HepG2 (cell line): ENCODE data around the gene CFAP43. TPM values are rescaled to one million over a fixed set of nuclear protein-coding genes. Genes with fewer than 3 reads are reported as not detected.

Experiments
- GMEB1 ChIP-seq: sonication (generic); formaldehyde crosslinking; IDR thresholded peaks from 2 replicates; pipeline ENCODE4 v1.5.1; 2020; ENCODE audit warnings: missing genetic modification reagents, mild to moderate bottlenecking, borderline replicate concordance
- KDM5B ChIP-seq: sonication (generic); formaldehyde crosslinking; IDR thresholded peaks from 2 replicates; pipeline ENCODE4 v1.4.0; 2020; ENCODE audit warnings: missing genetic modification reagents, mild to moderate bottlenecking, borderline replicate concordance
- MEF2D ChIP-seq: sonication (generic); formaldehyde crosslinking; IDR thresholded peaks from 2 replicates; pipeline ENCODE4 v1.5.1; 2020; ENCODE audit warnings: mild to moderate bottlenecking, missing genetic modification reagents
- RAD21 ChIP-seq: fragments of 450-650 bp; formaldehyde crosslinking; IDR thresholded peaks from 2 replicates; pipeline ENCODE4 v1.5.0; 2020; ENCODE audit warnings: mild to moderate bottlenecking
- REPIN1 ChIP-seq: sonication (generic); formaldehyde crosslinking; IDR thresholded peaks from 2 replicates; pipeline ENCODE4 v1.8.0; 2022; ENCODE audit warnings: missing genetic modification reagents, low read depth, mild to moderate bottlenecking, borderline replicate concordance
- SIN3B ChIP-seq: fragments of 150-350 bp; IDR thresholded peaks from 2 replicates; pipeline ENCODE4 v1.6.1; 2014; ENCODE audit warnings: low read length
- THAP9 ChIP-seq: sonication (generic); formaldehyde crosslinking; IDR thresholded peaks from 2 replicates; pipeline ENCODE4; 2020; ENCODE audit warnings: missing genetic modification reagents, mild to moderate bottlenecking, borderline replicate concordance
- ZIK1 ChIP-seq: sonication (generic); formaldehyde crosslinking; IDR thresholded peaks from 2 replicates; pipeline ENCODE4 v1.5.0; 2020; ENCODE audit warnings: mild to moderate bottlenecking, low read depth, missing genetic modification reagents, borderline replicate concordance
- ZNF138 ChIP-seq: sonication (generic); formaldehyde crosslinking; IDR thresholded peaks from 2 replicates; pipeline ENCODE4 v1.5.0; 2020; ENCODE audit warnings: mild to moderate bottlenecking, low read depth, missing genetic modification reagents
- ZNF44 ChIP-seq: sonication (generic); formaldehyde crosslinking; IDR thresholded peaks from 2 replicates; pipeline ENCODE4 v1.5.1; 2020; ENCODE audit warnings: mild to moderate bottlenecking, missing genetic modification reagents
- ZNF441 ChIP-seq: sonication (generic); formaldehyde crosslinking; IDR thresholded peaks from 2 replicates; pipeline ENCODE4 v1.7.0; 2021; ENCODE audit warnings: missing genetic modification reagents, borderline replicate concordance
- ZNF549 ChIP-seq: sonication (generic); formaldehyde crosslinking; IDR thresholded peaks from 2 replicates; pipeline ENCODE4 v1.5.0; 2020; ENCODE audit warnings: missing genetic modification reagents
- ZNF569 ChIP-seq: sonication (generic); formaldehyde crosslinking; IDR thresholded peaks from 2 replicates; pipeline ENCODE4 v1.5.0; 2020; ENCODE audit warnings: mild to moderate bottlenecking, missing genetic modification reagents, moderate library complexity, borderline replicate concordance
- ZNF639 ChIP-seq: conservative IDR thresholded peaks from 2 replicates; pipeline ENCODE4 v1.6.1; 2018; ENCODE audit warnings: missing genetic modification reagents
- polyA plus RNA-seq, 8 experiments: library from polyadenylated mRNA; depleted of rRNA in 3 of 8; stranded (reverse) in 7 of 8; unstranded in 1 of 8; fragments of >200 nt; fragmentation: Illumina TruSeq in 4 of 8; extraction: Trizol in 4 of 8; gene quantifications; 2 replicates each; pipeline versions ENCODE4 v1.2.1 to v1.2.3, GENCODE V29; 2011 to 2016; ENCODE audit warnings: low read depth in 4 of 8, missing spikeins in 1 of 8, mixed read lengths in 1 of 8; ENCODE audit not compliant: insufficient read depth in 1 of 8
- total RNA-seq, 5 experiments: library from RNA; depleted of rRNA; stranded (reverse); fragments of >200 nt; fragmentation: Illumina TruSeq; extraction: Trizol; gene quantifications; 2 replicates each; pipeline ENCODE4 v1.2.3, GENCODE V29; 2016; ENCODE audit warnings: low read depth in 1 of 5

Gene CFAP43
- total and polyA plus RNA-seq, 2 of the 13 experiments (the other 11 are each of a cell fraction or from before 2014, with no cell fraction given), result 0.24 to 0.38 TPM

GRCh38 chr10:104231784-104232612, at the start of gene CFAP43 (continued):
- TF ChIP-seq GMEB1 (CRISPR knock-in tag), result peak; percentile 78
- TF ChIP-seq KDM5B (CRISPR knock-in tag), result peak; percentile 96; the same call in 1 of the 2 replicates
- TF ChIP-seq ZNF138 (CRISPR knock-in tag), result peak; percentile 89
- TF ChIP-seq ZNF44 (CRISPR knock-in tag), result no peak
- TF ChIP-seq THAP9 (CRISPR knock-in tag), result peak; percentile 73; the same call in 1 of the 2 replicates
- peak; percentile 61; the same call in 1 of the 2 replicates for TF ChIP-seq ZNF639
- peak; percentile 30; the same call in 1 of the 2 replicates for TF ChIP-seq RAD21 (CRISPR knock-in tag)
- TF ChIP-seq ZNF569 (CRISPR knock-in tag), result no peak
- peak; percentile 80; the same call in 1 of the 2 replicates for TF ChIP-seq REPIN1 (CRISPR knock-in tag)
- TF ChIP-seq ZIK1 (CRISPR knock-in tag), result peak; percentile 83
- TF ChIP-seq ZNF441 (CRISPR knock-in tag), result 0 out of 2 replicates have a peak, but pooled peaks have one; percentile 7
- TF ChIP-seq ZNF549 (CRISPR knock-in tag), result no peak
- TF ChIP-seq MEF2D (CRISPR knock-in tag), result no peak
- peak; percentile 52 for TF ChIP-seq SIN3B
